Heart left ventricle (tissue), 16 donors: Measurements from ENCODE around the gene RPRD1A. TPM values are rescaled to one million over a fixed set of nuclear protein-coding genes. Genes with fewer than 3 reads are reported as not detected.

Source experiments
- ATAC-seq, 4 donors: fragments of 200-7000 bp; cut with Tn5 transposase; one replicate each; pipeline ENCODE4 v1.9.1; 2020 to 2022; ENCODE audit warnings: moderate library complexity in 4 of 4, mild to moderate bottlenecking in 3 of 4, moderate number of reproducible peaks in 1 of 4
- DNase-seq, 5 donors: peaks; one replicate each; pipeline ENCODE4 v3.0.0-alpha.2; 2020
- H3K27ac ChIP-seq, 12 donors: fragments of 200-600 bp; sonication (generic) in 4 of 12; one replicate each; pipeline versions ENCODE4 v1.5.0 to v1.8.0; 2016 to 2022; ENCODE audit warnings: mild to moderate bottlenecking in 2 of 12
- H3K27me3 ChIP-seq, 9 donors: fragments of 200-600 bp; sonication (generic) in 2 of 9; one replicate each; pipeline versions ENCODE4 v1.5.1 to v1.8.0; 2016 to 2022; ENCODE audit warnings: mild to moderate bottlenecking in 3 of 9
- H3K36me3 ChIP-seq, 9 donors: fragments of 200-600 bp; sonication (generic) in 2 of 9; one replicate each; pipeline versions ENCODE4 v1.5.0 to v1.8.0; 2018 to 2022; ENCODE audit warnings: mild to moderate bottlenecking in 2 of 9
- H3K4me1 ChIP-seq, 12 donors: fragments of 200-600 bp; sonication (generic) in 4 of 12; one replicate each; pipeline versions ENCODE4 v1.5.0 to v1.8.0; 2016 to 2022; ENCODE audit warnings: mild to moderate bottlenecking in 3 of 12
- H3K4me3 ChIP-seq, 12 donors: fragments of 200-600 bp; sonication (generic) in 4 of 12; one replicate each; pipeline versions ENCODE4 v1.5.0 to v1.8.0; 2017 to 2022; ENCODE audit warnings: mild to moderate bottlenecking in 9 of 12, moderate library complexity in 4 of 12
- H3K9me3 ChIP-seq, 12 donors: fragments of 200-600 bp; sonication (generic) in 4 of 12; one replicate each; pipeline versions ENCODE4 v1.5.0 to v1.8.0; 2016 to 2022; ENCODE audit warnings: mild to moderate bottlenecking in 1 of 12
- POLR2A ChIP-seq, 2 donors: fragments of 450-650 bp; IDR thresholded peaks; one replicate each; pipeline ENCODE4 v1.6.1; 2017; ENCODE audit warnings: antibody characterized with exemption in 2 of 2, mild to moderate bottlenecking in 2 of 2, moderate library complexity in 2 of 2
- WGBS, 4 donors: extraction: QIAGEN DNeasy Blood & Tissue Kit in 2 of 4; methylation state at CpG; one replicate each; pipeline versions ENCODE4 v1.1.5 to v1.1.7; 2013 to 2018; 5-methylcytosine and 5-hydroxymethylcytosine counted together
- intact Hi-C, 10 donors: fragments of 100-400 bp; cut with DNase I; formaldehyde crosslinking; loops; one replicate each; pipeline versions ENCODE4 v1.11.1 to v1.14.2; 2022
- polyA plus RNA-seq, 2 donors: library from polyadenylated mRNA; stranded (reverse); fragments of 200-250 nt; gene quantifications; one replicate each; pipeline ENCODE4 v1.2.3, GENCODE V29; 2013
- total RNA-seq, 9 donors: library from RNA; depleted of rRNA in 2 of 9; stranded (reverse); fragments of >200 nt in 2 of 9; fragmentation: NEBNext Ultra II Directional in 3 of 9; extraction: Animal tissue kit (Norgen Biotek cat#: 25700) in 3 of 9; gene quantifications; one replicate each; pipeline versions ENCODE4 v1.1.0 to v1.2.4, GENCODE V29; 2016 to 2023
- TF ChIP-seq, protein P1 (sequence below), 12 donors: fragments of 200-600 bp; sonication (generic) in 4 of 12; IDR thresholded peaks; one replicate each; pipeline versions ENCODE4 v1.5.0 to v1.8.0; 2018 to 2022; ENCODE audit warnings: antibody characterized with exemption in 12 of 12, mild to moderate bottlenecking in 5 of 12
- donor health status: ischemic (EF 13 %, LVEDD 7.1; RV severe dilation, severe dysfunction).
- donor health status: healthy with polysubstance abuse.
- donor health status: DM: no; HTN: yes; CAD: no.
- donor health status: DM: no; HTN: no; CAD: no.
- donor health status: ischemic (EF 25% LVEDD 6.9; RV normal size, moderate dysfunction).
- donor health status: ischemic (EF 25% LVEDD 5.7; RV mildly dilated, moderate dysfunction).
- donor health status: healthy.
- donor health status: DM: yes; HTN: yes; CAD: no.
- donor health status: ischemic (EF 35%, LVEDD 5.7; RV mildly dilated, moderate dysfunction).
- donor health status: nonischemic (EF 11% LVEDD 7.7; RV severe dilation, severe dysfunction).
- donor health status: DM: yes; HTN: yes; CAD: no.
- donor health status: PGD.
- donor health status: ischemic (EF 29% LVEDD 5.4; RV normal size, mild dysfunction).
- donor health status: nonischemic (EF 23%, LVEDD 6.1; RV moderate dilation, normal function).

Gene RPRD1A
- total and polyA plus RNA-seq, 11 donors = 22.6 to 59.8 (median 45.3) TPM

DNA sequence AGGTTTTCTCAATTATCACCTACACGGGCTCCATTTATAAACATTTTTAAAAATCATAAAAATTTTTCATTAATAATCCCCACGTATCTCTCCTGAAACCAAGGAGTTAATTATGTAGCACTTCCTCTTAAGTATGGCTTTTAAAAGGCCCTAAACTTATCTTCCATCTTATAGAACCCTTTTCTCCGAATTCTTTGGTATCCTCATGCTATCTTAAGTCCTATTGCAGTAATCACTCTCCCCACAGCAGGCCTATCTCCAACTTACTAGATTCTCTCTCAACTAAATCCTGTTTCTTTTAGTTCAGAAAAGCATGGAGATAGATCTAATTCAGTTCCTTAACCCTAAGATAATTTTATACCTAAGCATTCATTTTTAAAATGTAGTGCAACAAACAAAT, 26.2 kb downstream of the RPRD1A start:
- no peak overlapping the region for H3K27ac ChIP-seq
- WGBS, 4 donors = 81 to 86% (median 82%) methylated on average over 3 of the region's 3 CpGs
- ATAC-seq = no peak
- TF ChIP-seq, protein P1, sequence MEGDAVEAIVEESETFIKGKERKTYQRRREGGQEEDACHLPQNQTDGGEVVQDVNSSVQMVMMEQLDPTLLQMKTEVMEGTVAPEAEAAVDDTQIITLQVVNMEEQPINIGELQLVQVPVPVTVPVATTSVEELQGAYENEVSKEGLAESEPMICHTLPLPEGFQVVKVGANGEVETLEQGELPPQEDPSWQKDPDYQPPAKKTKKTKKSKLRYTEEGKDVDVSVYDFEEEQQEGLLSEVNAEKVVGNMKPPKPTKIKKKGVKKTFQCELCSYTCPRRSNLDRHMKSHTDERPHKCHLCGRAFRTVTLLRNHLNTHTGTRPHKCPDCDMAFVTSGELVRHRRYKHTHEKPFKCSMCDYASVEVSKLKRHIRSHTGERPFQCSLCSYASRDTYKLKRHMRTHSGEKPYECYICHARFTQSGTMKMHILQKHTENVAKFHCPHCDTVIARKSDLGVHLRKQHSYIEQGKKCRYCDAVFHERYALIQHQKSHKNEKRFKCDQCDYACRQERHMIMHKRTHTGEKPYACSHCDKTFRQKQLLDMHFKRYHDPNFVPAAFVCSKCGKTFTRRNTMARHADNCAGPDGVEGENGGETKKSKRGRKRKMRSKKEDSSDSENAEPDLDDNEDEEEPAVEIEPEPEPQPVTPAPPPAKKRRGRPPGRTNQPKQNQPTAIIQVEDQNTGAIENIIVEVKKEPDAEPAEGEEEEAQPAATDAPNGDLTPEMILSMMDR (IDR thresholded peaks at IDR 0.05) = no peak
- TF ChIP-seq POLR2A (IDR thresholded peaks at IDR 0.05) = no peak
- DNase-seq = no peak
- no peaks in the 10 kb centered on the region for H3K27me3 ChIP-seq
- peaks cover 0 to 13% (median 2%) of the 10 kb centered on the region in 12 donors for H3K9me3 ChIP-seq
- intact Hi-C loops = no loop called here
- no peak overlapping the region for H3K4me3 ChIP-seq
- peaks cover 0 to 5% (median 0%) of the 10 kb centered on the region in 9 donors for H3K36me3 ChIP-seq
- peaks cover 0 to 28% (median 4%) of the 10 kb centered on the region in 12 donors for H3K4me1 ChIP-seq

DNA sequence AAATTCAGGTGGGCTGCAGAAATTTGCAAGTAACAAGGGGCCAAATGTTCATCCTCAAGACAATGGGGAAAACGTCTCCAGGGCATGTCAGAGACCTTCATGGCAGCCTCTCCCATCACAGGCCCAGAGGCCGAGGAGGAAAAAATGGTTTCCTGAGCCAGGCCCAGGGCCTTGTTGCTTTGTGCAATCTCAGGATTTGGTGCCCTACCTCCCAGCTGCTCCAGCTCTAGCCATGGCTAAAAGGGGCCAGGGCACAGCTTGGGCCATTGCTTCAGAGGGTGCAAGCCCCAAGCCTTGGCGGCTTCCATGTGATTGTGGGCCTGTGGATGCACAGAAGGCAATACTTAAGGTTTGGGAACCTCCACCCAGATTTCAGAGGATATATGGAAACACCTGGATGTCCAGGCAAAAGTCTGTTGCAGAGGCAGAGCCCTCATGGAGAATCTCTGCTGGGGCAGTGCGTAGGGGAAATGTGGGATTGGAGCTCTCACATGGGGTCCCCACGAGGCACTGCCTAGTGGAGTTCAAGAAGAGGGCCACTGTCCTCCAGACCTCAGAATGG, 29.2 kb downstream of the RPRD1A start:
- WGBS, 4 donors = 96 to 98% (median 97%) methylated on average over 4 to 5 of the region's 5 CpGs
- peaks cover 0 to 31% (median 14%) of the 10 kb centered on the region in 12 donors for H3K4me1 ChIP-seq
- intact Hi-C loops = no loop called here

DNA sequence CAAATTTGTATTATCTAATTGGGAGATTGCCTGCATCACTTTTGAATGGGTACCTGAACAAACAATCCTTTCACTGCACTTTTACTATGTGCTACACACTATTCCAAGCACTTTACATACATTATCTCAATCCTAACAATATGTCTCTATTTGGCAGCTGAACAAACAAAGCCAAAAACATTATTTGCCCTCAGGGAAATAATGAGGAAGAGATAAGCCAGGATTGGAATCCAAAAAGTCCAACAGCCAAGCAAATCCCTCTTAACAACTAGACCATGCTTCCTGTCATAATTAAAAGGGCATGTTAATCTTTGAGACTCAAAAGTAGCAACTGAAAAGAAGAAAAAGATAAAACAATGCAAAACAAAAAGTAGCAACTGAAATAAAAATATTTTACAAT, 32.1 kb downstream of the RPRD1A start:
- Histone ChIP-seq H3K4me1 (peaks cover 0 to 29% (median 16%) of the 10 kb centered on the region in 12 donors), H3K4me3 (no peak overlapping the region), H3K36me3 (peaks cover 0 to 16% (median 7%) of the 10 kb centered on the region in 9 donors), H3K27ac (no peak overlapping the region), H3K9me3 (peaks cover 0 to 13% (median 2%) of the 10 kb centered on the region in 12 donors), H3K27me3 (no peaks in the 10 kb centered on the region)
- TF ChIP-seq POLR2A (IDR thresholded peaks at IDR 0.05) = no peak
- TF ChIP-seq, protein P1 (IDR thresholded peaks at IDR 0.05) = no peak
- ATAC-seq (no peak), DNase-seq (no peak)
- intact Hi-C loops = no loop called here

More for the DNA sequence above, 29.2 kb downstream of the RPRD1A start:
- Histone ChIP-seq H3K4me3 (no peak overlapping the region), H3K36me3 (peaks cover 0 to 5% (median 0%) of the 10 kb centered on the region in 9 donors), H3K27me3 (no peaks in the 10 kb centered on the region), H3K9me3 (peaks cover 0 to 13% (median 2%) of the 10 kb centered on the region in 12 donors), H3K27ac (no peak overlapping the region)
- ATAC-seq (no peak), DNase-seq (no peak)
- TF ChIP-seq, protein P1 (IDR thresholded peaks at IDR 0.05) = no peak
- no peak for TF ChIP-seq POLR2A (IDR thresholded peaks at IDR 0.05)

DNA sequence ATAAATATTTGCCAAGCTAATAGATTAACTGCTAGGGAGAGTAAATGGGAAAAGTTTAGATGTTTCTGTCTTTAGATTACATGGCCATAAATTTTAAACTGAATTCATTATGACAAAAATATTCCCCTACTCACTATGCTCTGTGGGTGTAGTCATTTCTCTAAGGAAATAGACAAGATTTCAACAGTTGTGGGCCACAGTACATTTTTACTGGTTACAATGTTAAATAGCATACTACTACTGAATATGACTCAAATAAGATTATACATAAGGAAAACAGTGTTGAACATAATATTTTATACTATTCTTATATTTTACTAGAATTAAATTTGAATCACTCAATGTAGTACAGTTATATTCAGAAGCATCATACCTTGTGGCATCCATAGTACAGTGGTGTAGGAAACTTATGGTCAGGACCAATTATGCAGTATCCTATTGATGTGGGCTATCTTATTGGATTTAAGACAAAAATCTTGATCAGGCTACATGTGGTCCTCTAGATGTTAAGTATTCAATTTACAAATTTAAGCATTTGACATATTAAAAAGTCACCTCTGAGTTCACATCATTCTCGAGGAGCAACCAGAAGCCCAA, 33.0 kb downstream of the RPRD1A start:
- H3K4me1 ChIP-seq = peaks cover 0 to 29% (median 16%) of the 10 kb centered on the region in 12 donors
- no peak overlapping the region for H3K27ac ChIP-seq
- DNase-seq = no peak
- no peak overlapping the region for H3K4me3 ChIP-seq
- H3K9me3 ChIP-seq = peaks cover 0 to 13% (median 2%) of the 10 kb centered on the region in 12 donors
- TF ChIP-seq, protein P1 (IDR thresholded peaks at IDR 0.05) = no peak
- TF ChIP-seq POLR2A (IDR thresholded peaks at IDR 0.05) = no peak
- ATAC-seq = no peak
- WGBS, 4 donors = 94 to 100% (median 98%) methylated on average over 1 of the region's 1 CpG
- intact Hi-C loops = no loop called here
- peaks cover 0 to 24% (median 16%) of the 10 kb centered on the region in 9 donors for H3K36me3 ChIP-seq
- no peaks in the 10 kb centered on the region for H3K27me3 ChIP-seq
